Immature natural killer cell (primary cell): Measurements from ENCODE around the gene PLEKHA8. TPM values are rescaled to one million over a fixed set of nuclear protein-coding genes. Genes with fewer than 3 reads are reported as not detected.
"Not testable (repeated sequence)": the region's sequence is repeated elsewhere in the genome, so short reads cannot be mapped to it uniquely, and the experiment has no call there.

Source experiments
- DNase-seq, 3 donors: peaks; one replicate each; pipeline ENCODE4 v3.0.0; 2022; ENCODE audit warnings: mixed read lengths in 1 of 3
- H3K27ac Mint-ChIP-seq, 6 donors: one replicate each; pipeline ENCODE4 v1.8.0; 2020; ENCODE audit warnings: mixed read lengths in 6 of 6, mild to moderate bottlenecking in 5 of 6, inconsistent platforms in 4 of 6, moderate library complexity in 3 of 6
- H3K27me3 Mint-ChIP-seq, 3 donors: one replicate each; pipeline ENCODE4 v1.8.0; 2020 to 2021; ENCODE audit warnings: low read depth in 3 of 3, mild to moderate bottlenecking in 3 of 3, mixed read lengths in 3 of 3, moderate library complexity in 3 of 3, inconsistent platforms in 1 of 3
- H3K36me3 Mint-ChIP-seq, 3 donors: one replicate each; pipeline ENCODE4 v1.8.0; 2020; ENCODE audit warnings: mixed read lengths in 3 of 3, inconsistent platforms in 2 of 3, mild to moderate bottlenecking in 2 of 3
- H3K4me1 Mint-ChIP-seq, 2 donors: one replicate each; pipeline ENCODE4 v1.8.0; 2020; ENCODE audit warnings: inconsistent platforms in 2 of 2, mild to moderate bottlenecking in 2 of 2, mixed read lengths in 2 of 2, moderate library complexity in 1 of 2
- H3K4me3 Mint-ChIP-seq, 5 donors: one replicate each; pipeline ENCODE4 v1.8.0; 2020; ENCODE audit warnings: mild to moderate bottlenecking in 5 of 5, mixed read lengths in 5 of 5, inconsistent platforms in 3 of 5, moderate library complexity in 3 of 5
- H3K9me3 Mint-ChIP-seq, 6 donors: one replicate each; pipeline ENCODE4 v1.8.0; 2020; ENCODE audit warnings: mild to moderate bottlenecking in 6 of 6, mixed read lengths in 6 of 6, inconsistent platforms in 4 of 6, moderate library complexity in 3 of 6
- polyA plus RNA-seq, 3 donors: library from polyadenylated mRNA; unstranded; fragments of 300-500 nt; fragmentation: Illumina TruSeq; gene quantifications; one replicate each; pipeline ENCODE4 v1.2.3, GENCODE V29; 2021

Gene PLEKHA8
- polyA plus RNA-seq, 3 donors from 2014 or later = 3.0 to 5.5 (median 5.0) TPM

DNA sequence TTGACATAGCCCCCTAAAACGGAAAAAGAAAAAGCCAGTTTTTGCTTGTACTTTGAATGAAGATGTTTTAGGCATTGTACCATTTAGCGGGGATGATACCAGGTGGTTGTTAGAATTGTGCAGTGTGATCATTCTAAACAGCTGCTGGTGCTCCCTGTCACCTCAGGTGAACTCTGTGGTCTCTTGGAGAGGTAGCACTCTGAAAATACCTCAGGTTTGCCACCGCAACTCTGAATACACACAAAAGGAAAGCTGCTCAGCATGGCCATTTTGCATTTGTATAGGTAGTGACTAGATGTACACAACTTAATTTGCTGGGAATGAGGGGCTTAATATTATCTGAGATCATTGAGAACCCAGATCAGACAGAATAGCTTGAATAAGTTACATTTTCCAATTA is 52.6 kb downstream of the PLEKHA8 start:
- H3K27ac Mint-ChIP-seq = no peak overlapping the region
- no peaks in the 10 kb centered on the region for H3K4me1 Mint-ChIP-seq
- H3K4me3 Mint-ChIP-seq = no peak overlapping the region
- H3K27me3 Mint-ChIP-seq = peaks cover 0 to 2% (median 0%) of the 10 kb centered on the region in 3 donors
- H3K36me3 Mint-ChIP-seq = peaks cover 16 to 24% (median 24%) of the 10 kb centered on the region in 3 donors
- no peak for DNase-seq
- no peaks in the 10 kb centered on the region for H3K9me3 Mint-ChIP-seq

DNA sequence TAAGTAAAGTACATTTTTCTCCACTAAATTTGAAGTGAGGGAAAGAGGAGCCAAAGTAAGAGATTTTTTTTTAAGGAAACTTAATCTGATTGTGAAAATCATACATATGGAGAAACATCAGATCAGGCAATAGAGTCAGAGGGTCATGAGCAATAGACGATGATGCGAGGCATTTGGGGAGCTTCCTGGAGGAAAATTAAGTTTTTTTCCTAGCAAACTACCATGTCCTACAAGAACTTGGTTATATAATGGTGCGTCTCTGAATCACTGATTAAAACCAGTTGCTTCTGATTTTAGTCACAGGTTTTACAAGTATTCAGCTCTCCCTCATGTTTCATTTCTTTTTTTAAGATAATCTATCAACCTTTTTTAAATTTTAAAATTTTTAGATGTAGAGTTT is 54.5 kb downstream of the PLEKHA8 start:
- H3K9me3 Mint-ChIP-seq = no peaks in the 10 kb centered on the region
- no peaks in the 10 kb centered on the region for H3K4me1 Mint-ChIP-seq
- no peak for DNase-seq
- H3K27me3 Mint-ChIP-seq = peaks cover 0 to 2% (median 0%) of the 10 kb centered on the region in 3 donors
- H3K27ac Mint-ChIP-seq = no peak overlapping the region
- H3K36me3 Mint-ChIP-seq = peaks cover 21 to 30% (median 21%) of the 10 kb centered on the region in 3 donors
- H3K4me3 Mint-ChIP-seq = no peak overlapping the region

DNA sequence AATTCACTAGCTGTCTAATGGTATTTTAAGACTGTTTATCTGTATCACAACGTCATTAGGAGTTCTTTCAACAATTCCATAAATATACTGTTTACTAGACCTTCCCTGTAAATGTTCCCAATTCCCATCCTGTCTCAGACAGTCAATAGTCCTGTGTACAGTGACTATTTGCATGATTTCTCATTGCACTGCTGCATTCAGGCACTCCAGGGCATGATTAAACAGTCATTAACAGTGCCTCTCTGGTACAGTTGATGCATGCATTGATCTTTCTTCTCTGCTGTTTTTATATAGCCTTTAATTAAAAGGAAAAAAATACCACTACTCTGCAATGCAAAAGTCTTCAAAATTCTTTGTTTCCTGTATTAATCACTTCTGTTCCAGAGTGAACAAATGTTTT is 55.1 kb downstream of the PLEKHA8 start:
- Mint-ChIP-seq H3K27me3 (peaks cover 0 to 2% (median 0%) of the 10 kb centered on the region in 3 donors), H3K4me3 (no peak overlapping the region), H3K4me1 (no peaks in the 10 kb centered on the region), H3K9me3 (no peaks in the 10 kb centered on the region), H3K27ac (no peak overlapping the region), H3K36me3 (peaks cover 14 to 29% (median 19%) of the 10 kb centered on the region in 3 donors)
- DNase-seq = no peak

DNA sequence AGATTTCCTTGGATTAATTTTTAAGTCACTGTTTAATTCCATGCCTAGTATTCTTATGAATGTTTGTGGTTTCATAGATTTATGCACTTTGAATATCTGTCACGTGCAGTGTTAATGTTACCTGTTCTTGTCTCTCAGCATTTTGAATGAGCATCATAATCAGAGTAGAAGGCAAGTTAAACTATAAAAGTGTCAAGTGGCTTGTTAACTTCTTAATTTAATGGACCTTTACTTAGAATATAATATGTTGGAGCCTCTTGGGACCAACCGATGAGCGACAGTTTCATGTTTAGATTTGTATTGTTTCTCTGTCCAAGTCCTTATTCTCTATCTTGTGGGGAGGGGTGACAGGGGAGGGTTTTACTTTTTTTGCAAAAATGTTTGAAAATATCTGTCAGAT is 56.0 kb downstream of the PLEKHA8 start:
- H3K4me3 Mint-ChIP-seq = no peak overlapping the region
- peaks cover 9 to 24% (median 15%) of the 10 kb centered on the region in 3 donors for H3K36me3 Mint-ChIP-seq
- no peak overlapping the region for H3K27ac Mint-ChIP-seq
- no peaks in the 10 kb centered on the region for H3K9me3 Mint-ChIP-seq
- DNase-seq = no peak
- peaks cover 0 to 3% (median 0%) of the 10 kb centered on the region in 3 donors for H3K27me3 Mint-ChIP-seq
- H3K4me1 Mint-ChIP-seq = no peaks in the 10 kb centered on the region

DNA sequence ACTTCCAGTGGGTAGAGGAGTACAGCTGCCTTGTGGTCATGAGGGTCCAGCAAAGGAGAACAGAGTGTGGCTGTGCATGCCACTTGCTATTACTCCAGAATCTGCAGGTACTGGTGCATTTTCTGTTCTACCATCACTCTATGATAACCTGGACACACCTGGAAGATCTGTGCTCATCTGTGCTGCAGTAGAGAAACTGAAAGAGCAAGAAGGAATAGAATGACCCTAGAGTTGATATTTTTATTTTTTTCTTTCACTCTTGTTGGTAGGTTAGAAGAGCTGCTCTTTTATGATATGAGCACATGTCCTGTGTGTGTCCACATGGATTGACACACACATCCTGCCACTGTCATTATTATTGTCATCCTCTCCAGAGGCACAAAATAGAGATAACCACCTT is 58.3 kb downstream of the PLEKHA8 start:
- H3K4me1 Mint-ChIP-seq = no peaks in the 10 kb centered on the region
- DNase-seq = no peak
- peaks cover 0 to 23% (median 8%) of the 10 kb centered on the region in 3 donors for H3K36me3 Mint-ChIP-seq
- H3K9me3 Mint-ChIP-seq = no peaks in the 10 kb centered on the region
- H3K27me3 Mint-ChIP-seq = peaks cover 0 to 3% (median 0%) of the 10 kb centered on the region in 3 donors
- no peak overlapping the region for H3K4me3 Mint-ChIP-seq
- no peak overlapping the region for H3K27ac Mint-ChIP-seq

DNA sequence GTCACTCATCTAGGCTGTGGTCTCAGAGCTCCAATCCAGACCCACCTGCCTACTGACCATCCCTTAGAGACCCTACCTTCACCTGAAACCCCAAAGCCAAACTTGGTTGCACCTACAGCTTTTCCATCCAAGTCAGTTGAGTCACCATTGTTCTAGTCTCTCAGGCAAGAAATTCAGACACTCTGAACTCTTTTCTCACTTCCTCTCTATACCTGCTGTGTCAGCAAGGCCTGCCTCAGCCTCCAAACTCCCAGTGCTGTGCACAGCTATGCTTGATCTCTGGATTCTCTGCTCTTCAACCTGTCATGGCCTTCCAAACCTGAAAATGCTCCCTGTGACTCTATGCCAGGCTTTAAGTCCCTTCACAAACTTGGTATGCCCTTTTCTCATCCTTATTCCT is 59.2 kb downstream of the PLEKHA8 start:
- no peaks in the 10 kb centered on the region for H3K9me3 Mint-ChIP-seq
- no peaks in the 10 kb centered on the region for H3K4me1 Mint-ChIP-seq
- peaks cover 0 to 3% (median 0%) of the 10 kb centered on the region in 3 donors for H3K27me3 Mint-ChIP-seq
- no peak for DNase-seq
- no peak overlapping the region for H3K27ac Mint-ChIP-seq
- H3K4me3 Mint-ChIP-seq = no peak overlapping the region
- peaks cover 0 to 18% (median 13%) of the 10 kb centered on the region in 3 donors for H3K36me3 Mint-ChIP-seq

DNA sequence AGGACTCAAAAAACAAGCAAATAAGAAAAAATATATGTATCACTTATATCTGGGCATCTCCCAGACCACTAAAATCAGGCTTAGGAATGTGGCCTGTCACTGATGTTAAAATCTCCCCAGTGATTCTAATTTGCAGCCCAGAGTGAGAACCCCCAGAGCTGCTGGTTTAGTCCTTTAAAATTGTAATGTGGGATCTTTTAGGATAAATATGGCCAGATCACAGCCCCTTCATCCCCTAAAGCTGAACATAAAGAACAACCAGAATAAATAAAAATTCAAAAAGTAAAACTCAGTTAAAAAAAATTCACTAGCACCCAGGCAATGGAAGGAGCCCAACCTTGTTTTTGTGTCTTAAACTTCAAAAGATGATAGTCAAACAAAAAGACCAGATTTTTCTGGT is 60.1 kb downstream of the PLEKHA8 start:
- DNase-seq = no peak
- peaks cover 0 to 2% (median 0%) of the 10 kb centered on the region in 3 donors for H3K27me3 Mint-ChIP-seq
- peaks cover 0 to 2% of the 10 kb centered on the region in 2 donors for H3K4me1 Mint-ChIP-seq
- peaks cover 0 to 18% (median 14%) of the 10 kb centered on the region in 3 donors for H3K36me3 Mint-ChIP-seq
- no peak overlapping the region for H3K27ac Mint-ChIP-seq
- H3K4me3 Mint-ChIP-seq = no peak overlapping the region
- H3K9me3 Mint-ChIP-seq = no peaks in the 10 kb centered on the region

DNA sequence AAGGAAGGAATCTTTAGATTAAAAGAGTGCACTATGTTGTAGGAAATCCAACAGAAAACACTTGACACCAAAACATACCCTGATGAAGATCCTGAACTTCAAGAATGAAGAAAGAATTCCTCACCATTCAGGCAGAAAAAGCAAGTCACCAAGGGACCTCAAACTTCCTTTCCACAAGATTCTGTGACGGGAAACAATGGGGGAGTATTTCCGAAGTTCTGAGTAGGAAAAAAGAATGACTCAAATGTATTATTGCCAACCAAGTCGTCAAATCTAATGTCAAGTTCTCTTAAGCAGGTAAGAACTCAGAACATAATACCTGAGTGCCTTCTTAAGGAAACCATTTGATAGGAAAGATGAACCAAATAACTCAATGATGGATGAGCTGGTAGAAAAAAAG is 61.9 kb downstream of the PLEKHA8 start:
- peaks cover 0 to 2% (median 0%) of the 10 kb centered on the region in 3 donors for H3K27me3 Mint-ChIP-seq
- no peak overlapping the region for H3K4me3 Mint-ChIP-seq
- DNase-seq = no peak
- peaks cover 0 to 18% (median 18%) of the 10 kb centered on the region in 3 donors for H3K36me3 Mint-ChIP-seq
- no peak overlapping the region for H3K27ac Mint-ChIP-seq
- peaks cover 4 to 8% of the 10 kb centered on the region in 2 donors for H3K4me1 Mint-ChIP-seq
- no peaks in the 10 kb centered on the region for H3K9me3 Mint-ChIP-seq

DNA sequence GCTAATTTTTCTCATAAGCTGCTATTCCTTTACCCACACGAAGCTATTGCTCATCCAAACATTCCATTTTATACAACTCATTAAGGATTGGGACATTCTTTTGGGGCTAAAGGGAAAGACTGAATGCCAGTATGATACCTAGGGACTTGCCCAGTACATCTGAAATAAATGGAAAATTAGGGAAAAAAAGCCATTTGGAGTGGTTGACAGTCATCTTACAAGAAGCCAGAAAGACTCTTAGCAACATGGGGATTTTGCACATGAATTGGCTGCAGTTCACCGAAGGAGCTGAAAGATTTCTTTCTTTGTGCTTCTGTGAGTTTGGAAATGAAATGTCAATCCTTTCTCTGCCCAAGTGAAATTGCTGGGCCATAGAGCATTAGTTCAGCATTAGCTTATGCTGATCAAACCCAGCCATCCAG is 63.3 kb downstream of the PLEKHA8 start:
- Mint-ChIP-seq H3K36me3 (peaks cover 2 to 20% (median 18%) of the 10 kb centered on the region in 3 donors), H3K27ac (no peak overlapping the region), H3K4me1 (peaks cover 4 to 8% of the 10 kb centered on the region in 2 donors), H3K4me3 (no peak overlapping the region), H3K9me3 (no peaks in the 10 kb centered on the region), H3K27me3 (peaks cover 0 to 3% (median 0%) of the 10 kb centered on the region in 3 donors)
- no peak for DNase-seq

DNA sequence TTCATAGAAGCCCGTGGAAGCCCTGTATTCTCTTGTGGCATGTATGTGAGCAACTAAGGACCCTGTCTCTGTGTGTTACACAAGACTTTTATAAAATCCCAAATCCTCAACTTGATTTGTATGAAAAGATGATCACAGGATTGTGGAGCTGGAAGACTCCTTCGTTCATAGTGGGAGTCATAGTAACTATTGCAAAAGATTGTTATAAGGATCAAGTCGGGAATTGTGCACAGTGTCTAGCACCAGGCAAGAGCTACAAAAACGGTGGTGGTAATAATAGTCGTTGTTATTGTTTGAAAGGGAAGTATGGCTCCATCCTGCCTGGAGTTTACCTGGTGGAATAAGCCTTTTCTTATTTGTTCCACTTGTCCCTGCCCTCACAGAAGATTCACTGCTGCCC is 63.8 kb downstream of the PLEKHA8 start:
- H3K4me1 Mint-ChIP-seq = peaks cover 4 to 8% of the 10 kb centered on the region in 2 donors
- peaks cover 0 to 3% (median 0%) of the 10 kb centered on the region in 3 donors for H3K27me3 Mint-ChIP-seq
- no peak for DNase-seq
- H3K36me3 Mint-ChIP-seq = peaks cover 4 to 23% (median 18%) of the 10 kb centered on the region in 3 donors
- no peak overlapping the region for H3K27ac Mint-ChIP-seq
- no peaks in the 10 kb centered on the region for H3K9me3 Mint-ChIP-seq
- no peak overlapping the region for H3K4me3 Mint-ChIP-seq

DNA sequence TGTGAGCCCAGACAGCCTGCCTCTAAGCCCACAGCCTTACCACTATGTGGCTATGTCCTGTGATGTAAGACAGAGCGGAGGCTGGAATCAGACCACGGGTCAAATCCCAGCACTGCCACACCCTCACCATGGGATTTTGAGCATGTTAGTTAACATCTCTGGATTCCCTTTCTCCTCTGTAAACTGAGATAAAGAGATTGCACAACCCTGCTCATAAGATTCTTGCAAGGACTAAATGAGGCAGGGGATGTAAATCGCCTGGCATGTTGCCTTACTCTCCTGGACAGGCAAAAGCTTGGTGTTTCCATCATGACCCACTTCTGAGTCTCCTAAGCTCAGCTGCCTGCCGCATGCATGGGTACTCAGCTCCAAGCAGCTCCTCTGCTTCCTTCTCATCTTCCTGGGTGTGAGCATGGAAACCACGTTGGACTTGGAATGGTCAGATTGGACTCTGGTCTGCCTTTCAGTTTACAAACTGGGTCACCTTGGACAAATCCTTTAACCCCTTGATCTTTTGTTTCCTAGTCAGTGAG is 65.3 kb downstream of the PLEKHA8 start:
- peaks cover 0 to 2% (median 0%) of the 10 kb centered on the region in 3 donors for H3K27me3 Mint-ChIP-seq
- H3K9me3 Mint-ChIP-seq = no peaks in the 10 kb centered on the region
- no peak overlapping the region for H3K4me3 Mint-ChIP-seq
- H3K36me3 Mint-ChIP-seq = peaks cover 4 to 21% (median 17%) of the 10 kb centered on the region in 3 donors
- peaks cover 4 to 8% of the 10 kb centered on the region in 2 donors for H3K4me1 Mint-ChIP-seq
- no peak overlapping the region for H3K27ac Mint-ChIP-seq
- DNase-seq = no peak

DNA sequence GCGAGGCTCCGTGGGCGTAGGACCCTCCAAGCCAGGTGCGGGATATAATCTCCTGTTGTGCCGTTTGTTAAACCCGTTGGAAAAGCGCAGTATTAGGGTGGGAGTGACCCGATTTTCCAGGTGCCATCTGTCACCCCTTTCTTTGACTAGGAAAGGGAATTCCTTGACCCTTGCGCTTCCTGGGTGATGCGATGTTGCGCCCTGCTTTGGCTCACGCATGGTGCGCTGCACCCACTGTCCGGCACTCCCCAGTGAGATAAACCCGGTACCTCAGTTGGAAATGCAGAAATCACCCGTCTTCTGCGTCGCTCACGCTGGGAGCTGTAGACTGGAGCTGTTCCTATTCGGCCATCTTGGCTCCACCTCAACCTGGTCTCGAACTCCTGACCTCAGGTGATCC is 70.4 kb downstream of the PLEKHA8 start:
- DNase-seq, H3K27me3 Mint-ChIP-seq, H3K9me3 Mint-ChIP-seq, H3K27ac Mint-ChIP-seq, H3K4me1 Mint-ChIP-seq, H3K4me3 Mint-ChIP-seq: not testable (repeated sequence)
- peaks cover 4 to 19% (median 15%) of the 10 kb centered on the region in 3 donors for H3K36me3 Mint-ChIP-seq

DNA sequence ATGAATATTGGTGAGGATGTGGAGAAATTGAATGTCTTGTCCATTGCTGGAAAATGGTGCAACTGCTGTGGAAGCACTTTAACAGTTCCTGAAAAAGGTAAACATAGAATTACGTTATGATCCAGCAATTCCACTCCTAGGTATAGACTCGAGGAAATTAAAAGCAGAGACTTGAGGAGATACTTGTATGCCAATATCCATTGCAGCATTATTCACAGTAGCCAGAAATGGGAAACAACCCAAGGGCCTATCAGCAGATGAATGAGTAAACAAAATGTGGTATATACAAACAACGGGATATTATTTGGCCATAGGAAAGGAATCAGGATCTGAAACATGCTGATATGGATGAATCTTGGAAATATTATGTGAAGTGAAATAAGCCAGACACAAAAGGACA is 74.1 kb downstream of the PLEKHA8 start:
- no peak overlapping the region for H3K4me3 Mint-ChIP-seq
- peaks cover 0 to 12% (median 7%) of the 10 kb centered on the region in 3 donors for H3K36me3 Mint-ChIP-seq
- H3K9me3 Mint-ChIP-seq = no peaks in the 10 kb centered on the region
- DNase-seq = no peak
- no peaks in the 10 kb centered on the region for H3K27me3 Mint-ChIP-seq
- no peaks in the 10 kb centered on the region for H3K4me1 Mint-ChIP-seq
- H3K27ac Mint-ChIP-seq = no peak overlapping the region

DNA sequence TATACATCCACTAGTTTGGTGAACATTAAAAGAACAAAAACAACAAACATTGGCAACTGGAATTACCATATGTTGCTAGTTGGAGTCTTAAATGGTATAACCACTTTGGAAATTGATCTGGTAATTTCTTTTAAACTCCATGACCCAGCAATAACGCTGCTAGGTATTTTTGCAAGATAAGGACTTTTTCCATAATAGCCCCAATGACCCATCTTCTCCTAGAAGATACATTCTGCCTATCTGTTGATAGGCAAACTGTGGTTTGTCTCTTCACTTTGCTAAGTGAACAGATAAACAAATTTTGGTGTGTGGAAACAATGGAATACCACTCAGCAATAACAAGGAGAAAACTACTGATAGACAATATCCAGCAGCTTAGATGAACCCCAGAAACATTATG is 75.9 kb downstream of the PLEKHA8 start:
- H3K9me3 Mint-ChIP-seq = peaks cover 0 to 2% (median 0%) of the 10 kb centered on the region in 6 donors
- no peak for DNase-seq
- no peak overlapping the region for H3K27ac Mint-ChIP-seq
- H3K4me3 Mint-ChIP-seq = no peak overlapping the region
- peaks cover 0 to 6% (median under 1%) of the 10 kb centered on the region in 3 donors for H3K36me3 Mint-ChIP-seq
- H3K27me3 Mint-ChIP-seq = no peaks in the 10 kb centered on the region
- H3K4me1 Mint-ChIP-seq = no peaks in the 10 kb centered on the region
